KMS-11 (cell line): Measurements from ENCODE around the gene DRAM1.

Experiments
- H2AFZ ChIP-seq: fragments of 200-600 bp; sonication (generic); 2 replicates; pipeline ENCODE4 v1.6.1; 2016; ENCODE audit warnings: antibody characterized with exemption, mixed run types, low read depth
- H3K27ac ChIP-seq: fragments of 200-600 bp; sonication (generic); 2 replicates; pipeline ENCODE4 v1.6.1; 2016; ENCODE audit warnings: mild to moderate bottlenecking, mixed run types
- H3K27me3 ChIP-seq: fragments of 200-600 bp; sonication (generic); 2 replicates; pipeline ENCODE4 v1.6.1; 2017; ENCODE audit warnings: mild to moderate bottlenecking, low read depth, mixed run types, moderate library complexity; ENCODE audit not compliant: insufficient read depth
- H3K36me3 ChIP-seq: fragments of 200-600 bp; sonication (generic); 2 replicates; pipeline ENCODE4 v1.6.1; 2017; ENCODE audit warnings: mild to moderate bottlenecking, mixed run types; ENCODE audit not compliant: insufficient read depth
- H3K4me1 ChIP-seq: fragments of 200-600 bp; sonication (generic); 2 replicates; pipeline ENCODE4 v1.6.1; 2016; ENCODE audit warnings: mild to moderate bottlenecking, low read depth, mixed run types; ENCODE audit not compliant: poor library complexity, severe bottlenecking
- H3K4me2 ChIP-seq: fragments of 200-600 bp; sonication (generic); 2 replicates; pipeline ENCODE4 v1.7.0; 2016; ENCODE audit warnings: mild to moderate bottlenecking, mixed run types
- H3K4me3 ChIP-seq: fragments of 200-600 bp; sonication (generic); IDR thresholded peaks from 2 replicates; pipeline ENCODE4 v1.6.1; 2017; ENCODE audit warnings: low read depth, low read length, mixed read lengths; ENCODE audit not compliant: insufficient read depth
- H3K79me2 ChIP-seq: fragments of 200-600 bp; sonication (generic); 2 replicates; pipeline ENCODE4 v1.6.1; 2016; ENCODE audit warnings: low read depth, mixed run types; ENCODE audit not compliant: insufficient read depth
- H3K9ac ChIP-seq: fragments of 200-600 bp; sonication (generic); 2 replicates; pipeline ENCODE4 v1.6.1; 2016; ENCODE audit warnings: mild to moderate bottlenecking, mixed run types
- H4K20me1 ChIP-seq: fragments of 200-600 bp; sonication (generic); 2 replicates; pipeline ENCODE4 v1.6.1; 2016; ENCODE audit warnings: mild to moderate bottlenecking, mixed run types; ENCODE audit not compliant: insufficient read depth
- CTCF ChIP-seq: fragments of 200-600 bp; sonication (generic); conservative IDR thresholded peaks from 2 replicates; pipeline ENCODE4 v1.6.1; 2017; ENCODE audit warnings: low read depth, mild to moderate bottlenecking, antibody characterized with exemption, low read length, moderate library complexity, mixed read lengths

DRAM1 gene

GRCh38 chr12:101966496-101966895, 89.1 kb downstream of the DRAM1 start:
- no peak for TF ChIP-seq CTCF
- H4K20me1 ChIP-seq = no peaks in the 10 kb centered on the region
- H3K36me3 ChIP-seq = no peaks in the 10 kb centered on the region
- no peak overlapping the region for H3K9ac ChIP-seq
- no peaks in the 10 kb centered on the region for H3K27me3 ChIP-seq
- peaks cover 5% of the 10 kb centered on the region for H3K4me1 ChIP-seq
- no peak overlapping the region for H3K4me3 ChIP-seq
- no peak overlapping the region for H2AFZ ChIP-seq
- no peak overlapping the region for H3K4me2 ChIP-seq
- H3K79me2 ChIP-seq = no peaks in the 10 kb centered on the region
- no peak overlapping the region for H3K27ac ChIP-seq

DNA sequence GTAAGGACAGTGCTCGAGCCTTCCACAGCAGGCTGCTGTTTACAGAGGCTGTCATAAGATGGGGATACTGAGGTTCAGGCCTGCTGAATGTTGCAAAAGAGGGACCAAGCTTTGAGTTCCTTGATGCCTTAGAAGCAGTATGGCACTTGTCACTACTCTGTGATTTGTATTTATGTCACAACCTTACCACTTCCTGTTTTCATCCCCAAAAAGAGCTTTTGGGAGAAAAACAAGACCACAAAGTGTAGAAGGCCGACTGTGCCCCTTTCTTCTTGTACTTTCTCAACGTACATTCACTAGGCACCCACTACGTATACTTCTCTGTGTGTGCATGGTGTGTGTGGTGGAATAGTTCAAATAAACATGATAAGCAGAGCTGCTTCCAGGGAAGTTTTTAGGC, 90.1 kb downstream of the DRAM1 start:
- no peaks in the 10 kb centered on the region for H3K79me2 ChIP-seq
- no peak overlapping the region for H2AFZ ChIP-seq
- TF ChIP-seq CTCF = no peak
- H3K4me2 ChIP-seq = no peak overlapping the region
- no peak overlapping the region for H3K4me3 ChIP-seq
- H3K27ac ChIP-seq = no peak overlapping the region
- no peak overlapping the region for H3K9ac ChIP-seq
- peaks cover 5% of the 10 kb centered on the region for H3K4me1 ChIP-seq
- H4K20me1 ChIP-seq = no peaks in the 10 kb centered on the region
- no peaks in the 10 kb centered on the region for H3K27me3 ChIP-seq
- no peaks in the 10 kb centered on the region for H3K36me3 ChIP-seq

GRCh38 chr12:101968770-101969169, 91.4 kb downstream of the DRAM1 start:
- Histone ChIP-seq H3K27me3 (no peaks in the 10 kb centered on the region), H3K79me2 (no peaks in the 10 kb centered on the region), H3K4me1 (peaks cover 5% of the 10 kb centered on the region), H3K27ac (no peak overlapping the region), H3K36me3 (no peaks in the 10 kb centered on the region), H4K20me1 (no peaks in the 10 kb centered on the region), H3K4me2 (no peak overlapping the region), H3K9ac (no peak overlapping the region), H2AFZ (no peak overlapping the region), H3K4me3 (no peak overlapping the region)
- TF ChIP-seq CTCF = no peak
